NCI-H1436 (cell line): ENCODE measurements around the gene EPS15.
"Not testable (repeated sequence)": the region's sequence is repeated elsewhere in the genome, so short reads cannot be mapped to it uniquely, and the experiment has no call there.

ENCODE experiments used
- DNase-seq: peaks from one replicate; lab custom pipeline; 2025; lab: John Stamatoyannopoulos, UW

EPS15 gene

DNA sequence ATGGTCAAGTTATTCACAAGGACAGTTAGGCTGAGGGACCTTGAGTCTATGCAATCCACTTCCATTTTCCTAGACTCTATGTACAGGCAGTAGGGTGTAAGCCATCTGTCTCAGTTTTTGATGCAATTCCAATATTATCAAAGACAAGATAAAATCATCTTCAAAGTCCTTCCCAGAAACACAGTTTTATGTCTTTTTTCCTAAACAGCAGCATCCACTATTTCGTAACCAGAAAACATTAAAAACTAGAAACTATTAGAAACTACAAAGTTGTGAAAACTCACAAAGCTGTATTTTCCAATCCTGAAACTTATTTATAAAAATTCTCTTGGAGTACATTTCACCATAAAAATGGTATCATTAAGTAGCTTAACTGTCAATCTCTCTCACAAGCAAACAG is 93.8 kb downstream of the EPS15 start:
- DNase-seq: no peak

DNA sequence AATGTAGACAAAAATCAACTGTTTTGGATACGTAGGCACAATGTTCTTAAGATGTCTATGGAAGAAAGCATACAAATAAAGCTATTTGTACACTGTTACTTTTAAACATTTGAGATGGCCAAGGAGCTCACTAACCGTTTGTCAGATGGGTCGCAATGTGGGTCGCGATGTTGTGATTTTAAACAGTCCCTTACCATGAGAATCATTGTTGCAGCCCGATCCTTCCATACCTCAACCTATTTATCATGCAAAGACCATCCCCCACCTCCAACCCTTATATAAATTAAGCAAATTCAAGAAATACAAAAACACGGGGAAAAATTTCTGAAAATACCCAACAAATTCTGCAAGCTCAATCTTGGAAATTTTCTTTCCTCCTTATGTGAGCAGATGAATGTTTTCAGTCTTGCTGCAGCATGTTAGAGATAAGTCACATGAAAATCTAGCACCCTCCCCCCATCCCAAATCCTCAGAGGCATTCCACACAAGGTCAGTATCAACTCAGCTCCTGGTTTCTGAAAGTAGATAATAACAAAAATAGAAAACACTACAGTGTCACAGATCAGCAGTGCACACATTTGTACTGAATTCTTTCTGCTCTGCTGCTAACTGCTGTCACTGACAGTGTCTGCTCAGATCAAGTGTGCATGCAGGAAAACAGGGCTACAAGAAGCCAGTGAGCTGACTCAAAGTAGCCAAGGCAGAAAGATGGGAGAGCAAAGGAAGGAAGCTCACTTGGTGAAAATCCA is 95.8 kb downstream of the EPS15 start:
- no peak for DNase-seq

- DNase-seq: no peak
These were observed 96.5 kb downstream of the EPS15 start for GRCh38 chr1:51422367-51423072.

GRCh38 chr1:51421964-51422363 is 97.1 kb downstream of the EPS15 start:
- peak; percentile 54 for DNase-seq

DNA sequence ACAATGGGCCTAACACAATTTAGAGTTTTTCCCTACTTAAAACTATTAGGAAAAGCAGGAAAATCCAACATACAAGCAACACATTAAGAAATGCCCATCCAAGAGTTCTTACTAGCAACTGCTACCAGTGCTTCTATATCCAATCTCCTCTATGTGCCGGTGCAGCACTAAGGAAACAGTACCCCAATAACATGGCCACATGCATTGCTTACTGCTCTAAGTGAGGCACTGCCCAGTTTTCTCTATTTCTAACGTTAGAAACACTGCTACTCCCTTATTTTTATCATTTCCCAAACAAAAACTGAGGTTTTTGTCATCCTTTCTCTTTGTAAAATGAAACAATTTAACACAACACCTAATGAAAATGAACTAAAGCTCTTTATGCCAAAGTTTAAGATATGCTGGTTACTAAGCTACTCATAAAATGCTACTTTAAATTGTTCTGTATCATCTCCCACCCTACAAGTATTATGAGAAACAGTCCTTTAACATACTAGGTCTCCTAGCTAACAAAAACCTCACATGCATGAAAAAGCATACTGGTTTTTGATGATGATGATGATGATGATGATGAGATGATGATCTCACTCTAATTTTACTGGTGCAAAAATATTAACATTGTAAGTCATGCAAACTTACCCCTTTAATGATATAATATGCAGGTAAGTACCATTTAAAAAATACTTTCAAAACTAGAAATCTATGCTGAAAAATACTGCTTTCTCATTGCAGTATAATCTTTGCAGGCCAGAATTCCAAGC is 98.0 kb downstream of the EPS15 start:
- DNase-seq: no peak

DNA sequence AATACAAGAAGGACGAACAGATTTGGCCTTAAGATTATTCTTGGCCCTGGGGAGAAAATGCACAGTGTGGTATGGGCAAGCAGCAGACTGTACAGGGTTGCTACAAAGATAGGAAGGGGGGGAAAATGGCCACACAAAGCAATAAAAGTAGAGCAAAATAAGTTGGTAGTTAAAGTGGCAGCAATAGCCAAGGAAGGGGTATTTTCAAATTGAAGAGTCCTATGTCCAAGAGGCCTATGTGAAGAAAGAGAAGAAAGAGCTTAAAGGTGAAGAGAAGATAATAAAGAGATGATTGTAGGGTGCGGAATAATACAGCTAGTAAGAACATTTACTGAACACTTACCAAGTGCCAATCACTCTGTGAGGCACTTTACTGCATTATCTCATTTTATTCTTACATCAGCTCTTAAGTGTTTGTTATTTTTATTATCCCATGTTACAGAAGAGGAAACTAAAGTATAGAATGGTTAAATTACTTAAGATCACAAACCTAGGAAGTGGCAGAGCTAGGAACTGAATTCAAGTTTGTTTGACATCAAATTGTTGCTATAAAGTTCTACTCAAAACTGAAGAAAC is 100.6 kb downstream of the EPS15 start:
- DNase-seq: no peak

DNA sequence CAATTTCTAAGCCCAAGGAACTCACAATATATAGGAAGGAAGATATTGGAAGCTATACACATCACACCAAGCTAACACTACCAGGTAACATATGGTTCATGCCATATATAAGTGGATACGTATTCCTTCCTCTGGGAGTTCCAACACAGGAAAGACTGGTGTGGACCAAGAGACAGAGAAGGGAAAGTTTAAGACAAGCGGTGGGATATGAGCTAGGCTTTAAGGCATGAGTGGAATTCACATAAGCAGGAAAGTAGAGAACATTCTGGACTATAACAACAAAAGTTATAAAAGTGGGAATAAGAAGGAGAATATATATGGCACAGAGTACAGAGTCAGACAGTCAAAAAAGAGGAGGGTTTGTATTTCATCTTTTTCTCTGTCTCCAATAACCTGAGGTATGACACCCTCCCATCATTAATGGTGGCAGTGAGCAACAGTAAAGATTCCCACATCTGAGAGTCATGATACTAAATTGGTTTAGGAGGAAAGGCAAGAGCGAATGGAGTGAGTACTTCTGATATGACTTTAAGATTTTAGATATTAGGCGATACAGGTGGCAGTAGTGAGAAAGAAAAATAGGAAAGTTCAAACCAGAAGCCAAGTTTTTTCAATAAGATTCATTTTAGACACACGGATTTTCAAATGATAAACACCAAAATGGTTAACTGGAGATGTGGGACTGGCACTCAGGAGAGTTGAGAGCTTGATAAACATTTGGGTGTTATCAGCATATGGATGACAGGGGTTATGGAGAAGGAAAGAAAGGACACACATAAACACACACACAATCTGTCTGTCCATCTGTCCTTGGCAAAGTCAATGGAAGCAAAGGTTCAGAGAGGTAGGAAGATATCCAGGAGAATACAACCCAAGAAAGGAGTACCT is 101.3 kb downstream of the EPS15 start:
- DNase-seq: no peak

- no peak for DNase-seq
These were observed 102.2 kb downstream of the EPS15 start for GRCh38 chr1:51416910-51417309.

GRCh38 chr1:51415963-51416362 is 103.1 kb downstream of the EPS15 start:
- no peak for DNase-seq

- no peak for DNase-seq
These were observed 104.3 kb downstream of the EPS15 start for GRCh38 chr1:51414811-51415210.

DNA sequence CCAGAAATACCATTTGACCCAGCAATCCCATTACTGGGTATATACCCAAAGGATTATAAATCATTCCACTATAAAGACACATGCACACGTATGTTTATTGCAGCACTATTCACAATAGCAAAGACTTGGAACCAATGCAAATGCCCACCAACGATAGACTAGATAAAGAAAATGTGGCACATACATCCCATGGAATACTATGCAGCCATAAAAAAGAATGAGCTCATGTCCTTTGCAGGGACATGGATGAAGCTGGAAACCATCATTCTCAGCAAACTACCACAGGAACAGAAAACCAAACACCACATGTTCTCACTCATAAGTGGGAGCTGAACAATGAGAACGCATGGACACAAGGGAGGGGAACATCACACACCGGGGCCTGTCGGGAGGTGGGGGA is 107.2 kb downstream of the EPS15 start:
- DNase-seq: not testable (repeated sequence)

- DNase-seq: no peak
These were observed 108.3 kb downstream of the EPS15 start for GRCh38 chr1:51410568-51411460.

DNA sequence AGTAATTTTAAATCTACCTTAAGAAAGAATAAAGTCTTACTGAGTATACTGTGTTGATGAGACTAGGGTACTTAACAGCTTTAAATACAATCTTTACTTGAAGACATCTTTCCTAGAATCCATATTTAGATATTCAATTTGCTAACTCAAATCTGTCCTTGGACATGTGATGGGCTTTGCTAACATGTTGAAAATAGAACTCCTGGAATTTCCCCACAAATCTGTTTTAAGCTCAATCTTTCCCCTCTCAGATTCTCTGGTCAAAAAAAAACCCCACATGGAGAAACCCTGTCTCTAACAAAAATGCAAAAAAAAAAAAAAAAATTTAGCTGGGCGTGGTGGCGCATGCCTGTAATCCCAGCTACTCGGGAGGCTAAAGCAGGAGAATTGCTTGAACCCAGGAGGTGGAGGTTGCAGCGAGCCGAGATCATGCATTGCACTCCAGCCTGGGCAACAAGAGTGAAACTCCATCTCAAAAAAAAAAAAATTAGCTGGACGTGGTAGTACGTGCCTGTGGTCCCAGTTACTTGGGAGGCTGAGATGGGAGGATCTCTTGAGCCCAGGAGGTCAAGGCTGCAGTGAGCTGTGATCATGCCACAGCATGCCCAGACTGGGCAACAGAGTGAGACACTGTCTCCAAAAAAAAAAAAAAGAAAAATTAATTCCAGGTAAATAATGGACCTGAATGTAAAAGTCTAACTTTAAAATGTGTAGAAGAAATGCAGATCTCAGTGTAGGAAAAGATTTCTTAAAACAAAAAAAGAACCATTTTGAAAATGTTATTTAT is 109.1 kb downstream of the EPS15 start:
- DNase-seq: not testable (repeated sequence)

DNA sequence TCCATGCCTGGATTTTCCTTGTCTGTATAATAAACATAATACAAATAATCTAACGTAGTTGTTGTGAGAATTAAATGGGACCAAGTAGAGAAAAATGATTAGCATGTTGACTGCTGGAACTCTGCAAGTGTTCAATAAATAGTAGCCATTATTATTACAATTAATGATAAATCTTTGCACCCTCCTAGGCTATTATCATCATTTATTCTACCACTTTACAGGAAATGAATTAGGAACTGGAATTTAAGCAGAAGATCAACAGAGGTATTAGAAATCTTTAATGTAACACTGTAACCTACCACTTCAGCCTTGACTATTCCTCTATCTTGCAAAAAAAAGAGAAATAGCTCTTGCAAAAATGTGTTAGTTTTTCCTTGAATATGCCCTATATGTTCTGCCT is 126.8 kb downstream of the EPS15 start:
- DNase-seq: no peak

GRCh38 chr1:51390641-51391040 is 128.4 kb downstream of the EPS15 start:
- DNase-seq: not testable (repeated sequence)

- not testable (repeated sequence) for DNase-seq
These were observed 131.8 kb downstream of the EPS15 start for GRCh38 chr1:51387288-51387687.

DNA sequence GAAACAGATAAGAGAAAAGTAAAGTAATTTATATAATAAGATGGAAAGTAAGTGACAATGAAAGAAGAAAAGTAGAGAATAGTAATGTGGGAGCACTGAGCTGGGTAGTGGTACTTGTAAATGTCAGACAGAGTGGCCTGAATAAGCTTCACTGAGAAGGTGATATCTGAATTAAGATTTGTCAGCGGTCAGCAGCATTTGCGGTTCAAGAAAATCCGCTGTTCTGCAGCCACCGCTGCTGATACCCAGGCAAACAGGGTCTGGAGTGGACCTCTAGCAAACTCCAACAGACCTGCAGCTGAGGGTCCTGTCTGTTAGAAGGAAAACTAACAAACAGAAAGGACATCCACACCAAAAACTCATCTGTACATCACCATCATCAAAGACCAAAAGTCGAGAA is 132.8 kb downstream of the EPS15 start:
- DNase-seq: not testable (repeated sequence)

- no peak for DNase-seq
These were observed 133.3 kb downstream of the EPS15 start for GRCh38 chr1:51385776-51386175.

GRCh38 chr1:51381964-51382363 is 137.1 kb downstream of the EPS15 start:
- DNase-seq: no peak

- DNase-seq: no peak
These were observed 138.1 kb downstream of the EPS15 start for GRCh38 chr1:51380936-51381335.
